GM21825 (cell line): ENCODE data around the gene HDAC4.
"Not testable (repeated sequence)": the region's sequence is repeated elsewhere in the genome, so short reads cannot be mapped to it uniquely, and the experiment has no call there.

Experiments used
- ATAC-seq: cut with Tn5 transposase; IDR thresholded peaks from one replicate; pipeline ENCODE4 v1.9.1; 2021; ENCODE audit warnings: mild to moderate bottlenecking, moderate library complexity; ENCODE audit not compliant: unreplicated experiment

HDAC4 gene

GRCh38 chr2:239180526-239181073 is 220.2 kb downstream of the HDAC4 start:
- no peak for ATAC-seq

- ATAC-seq, result no peak
These were observed 220.9 kb downstream of the HDAC4 start for GRCh38 chr2:239179851-239180371.

- no peak for ATAC-seq
These were observed 221.9 kb downstream of the HDAC4 start for GRCh38 chr2:239178954-239179353.

GRCh38 chr2:239178484-239178883 is 222.3 kb downstream of the HDAC4 start:
- ATAC-seq, result no peak

GRCh38 chr2:239177908-239178307 is 222.9 kb downstream of the HDAC4 start:
- ATAC-seq, result no peak

GRCh38 chr2:239177325-239177724 is 223.5 kb downstream of the HDAC4 start:
- no peak for ATAC-seq

- not testable (repeated sequence) for ATAC-seq
These were observed 224.5 kb downstream of the HDAC4 start for GRCh38 chr2:239176138-239176803.

GRCh38 chr2:239175181-239175580 is 225.6 kb downstream of the HDAC4 start:
- ATAC-seq, result no peak

- ATAC-seq, result no peak
These were observed 227.5 kb downstream of the HDAC4 start for GRCh38 chr2:239173301-239173700.

GRCh38 chr2:239171643-239172042 is 229.2 kb downstream of the HDAC4 start:
- no peak for ATAC-seq

GRCh38 chr2:239169311-239170048 is 231.3 kb downstream of the HDAC4 start:
- ATAC-seq, result no peak

- no peak for ATAC-seq
These were observed 232.2 kb downstream of the HDAC4 start for GRCh38 chr2:239168575-239168974.

- ATAC-seq, result no peak
These were observed 232.9 kb downstream of the HDAC4 start for GRCh38 chr2:239167766-239168444.

- no peak for ATAC-seq
These were observed 233.7 kb downstream of the HDAC4 start for GRCh38 chr2:239167011-239167673.

- no peak for ATAC-seq
These were observed 234.5 kb downstream of the HDAC4 start for GRCh38 chr2:239166201-239166834.

GRCh38 chr2:239165206-239165831 is 235.5 kb downstream of the HDAC4 start:
- ATAC-seq, result no peak

- ATAC-seq, result no peak
These were observed 236.4 kb downstream of the HDAC4 start for GRCh38 chr2:239164335-239164871.

GRCh38 chr2:239163688-239164334 is 237.0 kb downstream of the HDAC4 start:
- ATAC-seq, result no peak
